ENCODE measurements around the gene WDTC1. TPM values are rescaled to one million over a fixed set of nuclear protein-coding genes. Genes with fewer than 3 reads are reported as not detected.

Gene WDTC1
- total RNA-seq, 1 experiment from 2014 or later, result 37.1 TPM

GRCh38 chr1:27227765-27228164, 6.7 kb upstream of the WDTC1 start:
- H3F3A ChIP-seq (ENCODE audit: insufficient read depth, low read depth), result 0 out of 2 replicates have a peak, but pooled peaks cover 3% of the 10 kb centered on the region
- ChIA-PET CTCF (no interaction called here), POLR2A (ENCODE audit: unreplicated experiment) (no interaction called here)
- no peaks in the 10 kb centered on the region for H3K36me3 ChIP-seq (ENCODE audit: low read depth)
- H3K9me2 ChIP-seq (ENCODE audit: insufficient read depth), result no peaks in the 10 kb centered on the region
- no peaks in the 10 kb centered on the region for H3K4me1 ChIP-seq (replicated peaks; ENCODE audit: insufficient read depth)
- no TSS peak for BruUV-seq (replicated peaks)
- H3K4me3 ChIP-seq, result no peak overlapping the region
- intact Hi-C loops (cut with micrococcal nuclease; ENCODE audit: unreplicated experiment), result no loop called here
- DNase-seq, result no peak
- no peaks in the 10 kb centered on the region for H3K27me3 ChIP-seq (ENCODE audit: insufficient read depth, low read depth)
- no peak overlapping the region for H3K27ac ChIP-seq
- no peaks in the 10 kb centered on the region for H3K9me3 ChIP-seq (ENCODE audit: insufficient read depth, low read depth)
- no peaks in the 10 kb centered on the region for H4K20me1 ChIP-seq (ENCODE audit: insufficient read depth)
- no peaks in the 10 kb centered on the region for H3K79me2 ChIP-seq (ENCODE audit: low read depth)
- TF ChIP-seq, protein P1, sequence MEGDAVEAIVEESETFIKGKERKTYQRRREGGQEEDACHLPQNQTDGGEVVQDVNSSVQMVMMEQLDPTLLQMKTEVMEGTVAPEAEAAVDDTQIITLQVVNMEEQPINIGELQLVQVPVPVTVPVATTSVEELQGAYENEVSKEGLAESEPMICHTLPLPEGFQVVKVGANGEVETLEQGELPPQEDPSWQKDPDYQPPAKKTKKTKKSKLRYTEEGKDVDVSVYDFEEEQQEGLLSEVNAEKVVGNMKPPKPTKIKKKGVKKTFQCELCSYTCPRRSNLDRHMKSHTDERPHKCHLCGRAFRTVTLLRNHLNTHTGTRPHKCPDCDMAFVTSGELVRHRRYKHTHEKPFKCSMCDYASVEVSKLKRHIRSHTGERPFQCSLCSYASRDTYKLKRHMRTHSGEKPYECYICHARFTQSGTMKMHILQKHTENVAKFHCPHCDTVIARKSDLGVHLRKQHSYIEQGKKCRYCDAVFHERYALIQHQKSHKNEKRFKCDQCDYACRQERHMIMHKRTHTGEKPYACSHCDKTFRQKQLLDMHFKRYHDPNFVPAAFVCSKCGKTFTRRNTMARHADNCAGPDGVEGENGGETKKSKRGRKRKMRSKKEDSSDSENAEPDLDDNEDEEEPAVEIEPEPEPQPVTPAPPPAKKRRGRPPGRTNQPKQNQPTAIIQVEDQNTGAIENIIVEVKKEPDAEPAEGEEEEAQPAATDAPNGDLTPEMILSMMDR (conservative IDR thresholded peaks at IDR 0.05), result no peak
- TF ChIP-seq EZH2 (IDR thresholded peaks at IDR 0.05; ENCODE audit: low read depth), result no peak
- H2AFZ ChIP-seq, result no peak overlapping the region
- H3K4me2 ChIP-seq, result no peak overlapping the region

DNA sequence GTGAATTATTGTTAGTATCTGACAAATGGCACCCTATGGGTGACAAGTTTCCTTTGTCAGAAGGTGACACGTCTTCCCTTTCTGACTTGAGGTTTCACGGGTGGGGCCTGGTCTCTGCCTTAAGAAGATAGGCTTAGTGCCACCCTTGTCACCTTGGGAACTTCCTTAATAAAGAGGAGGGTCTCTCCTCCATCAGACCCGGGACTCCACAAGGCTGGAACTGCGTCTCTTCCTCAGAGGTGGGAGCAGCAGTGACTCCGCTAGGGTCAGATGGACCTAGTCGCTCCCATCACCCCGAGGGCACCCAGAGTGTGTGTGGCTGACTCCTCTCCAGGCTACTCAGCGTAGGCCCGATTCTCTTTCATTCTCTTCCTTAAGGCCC, 774 bp upstream of the WDTC1 start:
- 0 out of 2 replicates have a peak, but pooled peaks cover 3% of the 10 kb centered on the region for H3F3A ChIP-seq (ENCODE audit: insufficient read depth, low read depth)
- H2AFZ ChIP-seq, result peak overlapping the region; percentile 82
- no peaks in the 10 kb centered on the region for H4K20me1 ChIP-seq (ENCODE audit: insufficient read depth)
- H3K27me3 ChIP-seq (ENCODE audit: insufficient read depth, low read depth), result no peaks in the 10 kb centered on the region
- peak overlapping the region; percentile 78 for H3K4me2 ChIP-seq
- intact Hi-C loops (cut with micrococcal nuclease; ENCODE audit: unreplicated experiment), result no loop called here
- no peaks in the 10 kb centered on the region for H3K9me3 ChIP-seq (ENCODE audit: insufficient read depth, low read depth)
- no peak for DNase-seq
- H3K36me3 ChIP-seq (ENCODE audit: low read depth), result no peaks in the 10 kb centered on the region
- peak overlapping the region; percentile 46; the same call in 1 of the 2 replicates for H3K4me3 ChIP-seq
- no peak overlapping the region for H3K27ac ChIP-seq
- BruUV-seq (replicated peaks), result TSS peak; percentile 73
- H3K79me2 ChIP-seq (ENCODE audit: low read depth), result peaks cover 9% of the 10 kb centered on the region; the same call in 1 of the 2 replicates
- TF ChIP-seq, protein P1 (conservative IDR thresholded peaks at IDR 0.05), result no peak
- no peak for TF ChIP-seq EZH2 (IDR thresholded peaks at IDR 0.05; ENCODE audit: low read depth)
- no peaks in the 10 kb centered on the region for H3K9me2 ChIP-seq (ENCODE audit: insufficient read depth)
- peaks cover 9% of the 10 kb centered on the region; the same call in 1 of the 2 replicates for H3K4me1 ChIP-seq (replicated peaks; ENCODE audit: insufficient read depth)
- POLR2A ChIA-PET (ENCODE audit: unreplicated experiment), result no interaction called here
- CTCF ChIA-PET, result interaction anchor here (0.7 kb wide), 2 partner anchors 234 to 801 kb away, joined by 3 read pairs; partner anchors contain the start of gene DHDDS

DNA sequence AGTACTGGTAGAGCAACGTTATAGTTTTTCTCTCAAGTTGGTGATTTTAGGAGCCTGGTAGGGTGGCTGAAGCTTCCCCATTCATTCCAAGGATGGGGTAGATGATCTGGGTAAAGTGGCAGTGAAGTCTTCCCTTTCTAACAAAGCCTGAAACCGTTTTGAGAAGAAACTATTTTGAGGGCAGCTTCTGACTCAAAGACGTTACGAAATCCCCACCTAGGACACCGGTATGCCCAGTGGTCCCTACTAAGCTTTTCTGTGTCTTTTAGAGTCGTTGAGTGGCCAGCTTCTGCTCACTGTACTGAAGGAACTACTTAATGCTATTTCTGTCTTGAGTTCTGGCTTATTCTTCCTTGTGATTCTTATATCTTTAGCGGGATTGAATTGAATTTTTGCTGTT, 1.4 kb downstream of the WDTC1 start:
- peak overlapping the region; percentile 74; the same call in 1 of the 2 replicates for H2AFZ ChIP-seq
- H3K36me3 ChIP-seq (ENCODE audit: low read depth), result no peaks in the 10 kb centered on the region
- peaks cover 9% of the 10 kb centered on the region; the same call in 1 of the 2 replicates for H3K79me2 ChIP-seq (ENCODE audit: low read depth)
- H3K9me2 ChIP-seq (ENCODE audit: insufficient read depth), result no peaks in the 10 kb centered on the region
- H3F3A ChIP-seq (ENCODE audit: insufficient read depth, low read depth), result no peaks in the 10 kb centered on the region
- no peak for DNase-seq
- POLR2A ChIA-PET (ENCODE audit: unreplicated experiment), result interaction anchor here (0.6 kb wide), 1 partner anchor 239 kb away, joined by 5 read pairs; no protein-coding TSS in a partner anchor
- H3K4me3 ChIP-seq, result peak overlapping the region; percentile 58
- no TSS peak for BruUV-seq (replicated peaks)
- H3K9me3 ChIP-seq (ENCODE audit: insufficient read depth, low read depth), result no peaks in the 10 kb centered on the region
- H3K4me2 ChIP-seq, result peak overlapping the region; percentile 87
- H3K27me3 ChIP-seq (ENCODE audit: insufficient read depth, low read depth), result no peaks in the 10 kb centered on the region
- intact Hi-C loops (cut with micrococcal nuclease; ENCODE audit: unreplicated experiment), result no loop called here
- CTCF ChIA-PET, result no interaction called here
- no peak overlapping the region for H3K27ac ChIP-seq
- H4K20me1 ChIP-seq (ENCODE audit: insufficient read depth), result no peaks in the 10 kb centered on the region
- H3K4me1 ChIP-seq (replicated peaks; ENCODE audit: insufficient read depth), result peaks cover 9% of the 10 kb centered on the region; the same call in 1 of the 2 replicates
- no peak for TF ChIP-seq EZH2 (IDR thresholded peaks at IDR 0.05; ENCODE audit: low read depth)
- TF ChIP-seq, protein P1 (conservative IDR thresholded peaks at IDR 0.05), result no peak
